GM12892 (cell line): ENCODE data around the gene ST7L.
A peak's percentile ranks its signal among the peaks of the same experiment; 100 is the strongest.

Source experiments
- DNase-seq: peaks from one replicate; pipeline ENCODE4 v3.0.0; 2011; ENCODE audit not compliant: insufficient read length
- FAIRE-seq: peaks from 2 replicates; lab custom pipeline; 2011; peaks lifted over from hg19 to GRCh38; lab: Jason Lieb, UNC
- POLR2A ChIP-seq: IDR thresholded peaks from 2 replicates; pipeline ENCODE4 v1.6.1; 2011; ENCODE audit warnings: low read depth, low read length, control low read depth
- POLR2AphosphoS5 ChIP-seq: IDR thresholded peaks from 2 replicates; pipeline ENCODE4 v1.6.1; 2011; ENCODE audit warnings: low read depth, low read length, control low read depth
- TAF1 ChIP-seq: IDR thresholded peaks from 2 replicates; pipeline ENCODE4 v1.6.1; 2011; ENCODE audit warnings: low read depth, mild to moderate bottlenecking, control low read depth, low read length, borderline replicate concordance

The ST7L gene

DNA sequence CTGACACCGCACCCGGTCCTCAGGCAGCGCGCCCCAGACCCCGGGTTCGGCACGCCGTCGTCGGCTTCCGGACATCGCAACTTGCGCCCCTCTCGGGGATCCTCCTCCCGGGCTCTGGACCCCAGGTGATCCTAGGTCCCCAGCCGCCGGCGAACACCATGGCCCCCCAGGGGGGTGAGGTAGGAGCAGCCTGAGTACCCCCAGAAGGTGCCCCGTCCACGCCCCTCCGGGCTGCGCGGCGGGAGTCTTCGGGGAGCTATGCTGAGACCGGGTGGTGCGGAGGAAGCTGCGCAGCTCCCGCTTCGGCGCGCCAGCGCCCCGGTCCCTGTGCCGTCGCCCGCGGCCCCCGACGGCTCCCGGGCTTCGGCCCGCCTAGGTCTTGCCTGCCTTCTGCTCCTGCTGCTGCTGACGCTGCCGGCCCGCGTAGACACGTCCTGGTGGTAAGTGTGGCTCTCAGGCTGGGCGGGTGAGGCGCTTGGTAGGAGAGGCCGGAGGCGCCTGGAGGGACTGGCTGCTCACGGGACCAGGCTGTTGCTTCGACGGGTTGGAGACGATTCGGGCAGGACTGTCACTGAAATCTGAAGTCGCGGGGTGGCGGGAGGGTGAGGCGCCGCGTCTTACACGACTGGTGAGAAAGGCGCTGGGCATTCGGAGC lies 109.8 kb downstream of the ST7L start:
- TF ChIP-seq TAF1 (no peak), POLR2AphosphoS5 (no peak), POLR2A (no peak)
- FAIRE-seq (no peak), DNase-seq (peak; percentile 38)

DNA sequence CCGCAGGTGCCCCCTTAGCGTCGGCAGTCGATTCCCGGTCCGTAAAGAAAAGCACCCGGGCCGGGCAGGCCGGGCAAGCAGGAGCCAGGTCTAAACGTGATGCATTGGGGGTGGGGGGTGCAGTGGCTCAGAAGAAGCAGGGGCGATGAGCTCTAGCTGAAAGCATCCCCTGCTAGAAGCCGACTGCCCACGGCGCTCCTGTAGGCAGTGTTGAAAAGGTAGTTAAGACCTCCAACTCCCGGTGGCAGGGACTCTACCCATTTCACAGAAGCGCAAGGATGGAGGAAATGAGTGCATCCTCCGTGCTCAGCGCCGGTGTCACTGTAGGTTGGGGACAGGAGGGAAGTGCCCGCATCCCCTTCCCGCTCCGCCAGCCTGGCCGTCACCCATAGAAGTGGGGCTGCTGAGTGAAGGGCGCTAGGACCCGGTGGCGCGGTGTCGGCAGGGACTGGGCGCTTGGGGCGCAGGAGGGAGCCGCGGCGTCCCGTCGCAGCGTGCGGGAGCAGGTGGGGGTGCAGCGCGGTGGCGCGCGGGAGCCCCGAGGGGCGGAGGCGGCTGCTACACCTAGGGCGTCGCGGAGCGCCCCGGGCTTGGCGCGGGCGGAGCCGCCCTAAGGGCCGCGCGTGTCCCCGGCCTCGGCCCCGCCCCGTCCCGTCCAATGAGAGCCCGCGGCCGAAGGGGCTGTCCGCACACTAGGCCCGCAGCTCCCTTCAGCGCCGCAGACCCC lies 110.5 kb downstream of the ST7L start, which contains the start of gene WNT2B:
Gene WNT2B, plus strand, starts transcription at position 688 of the 727 bp plus-strand sequence. CDS start 298 bp downstream, outside the sequence.
- FAIRE-seq (peak; percentile 5), DNase-seq (peak; percentile 66)
- no peak for TF ChIP-seq TAF1
- TF ChIP-seq POLR2A = no peak
- TF ChIP-seq POLR2AphosphoS5 = no peak

GRCh38 chr1:112507921-112508277 lies 111.0 kb downstream of the ST7L start:
- TF ChIP-seq POLR2A (no peak), POLR2AphosphoS5 (no peak), TAF1 (no peak)
- FAIRE-seq (no peak), DNase-seq (no peak)

DNA sequence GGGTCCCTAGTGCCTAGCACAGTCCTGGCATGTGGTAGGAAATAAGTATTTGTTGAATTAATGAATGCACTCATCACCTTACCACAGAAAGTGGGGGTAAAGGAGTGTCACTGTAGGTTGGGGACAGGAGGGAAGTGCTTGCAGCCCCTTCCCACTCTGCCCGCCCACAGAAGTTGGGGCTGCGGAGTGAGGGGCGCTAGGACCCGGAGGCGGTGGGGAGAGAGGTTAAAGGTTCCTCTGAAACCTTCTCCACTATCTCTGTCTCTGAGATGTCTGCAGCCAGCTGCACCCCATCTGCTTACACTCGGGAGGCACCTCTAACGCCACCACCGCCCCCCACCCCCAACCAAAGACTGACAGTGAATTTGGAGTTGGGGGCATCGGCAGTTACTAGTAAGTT lies 111.6 kb downstream of the ST7L start:
- no peak for FAIRE-seq

GRCh38 chr1:112506731-112507130 lies 112.2 kb downstream of the ST7L start:
- no peak for FAIRE-seq
- TF ChIP-seq POLR2A (no peak), POLR2AphosphoS5 (no peak), TAF1 (no peak)
- DNase-seq = no peak

More for the DNA sequence above, 111.6 kb downstream of the ST7L start:
- DNase-seq = no peak
- TF ChIP-seq TAF1 = no peak

DNA sequence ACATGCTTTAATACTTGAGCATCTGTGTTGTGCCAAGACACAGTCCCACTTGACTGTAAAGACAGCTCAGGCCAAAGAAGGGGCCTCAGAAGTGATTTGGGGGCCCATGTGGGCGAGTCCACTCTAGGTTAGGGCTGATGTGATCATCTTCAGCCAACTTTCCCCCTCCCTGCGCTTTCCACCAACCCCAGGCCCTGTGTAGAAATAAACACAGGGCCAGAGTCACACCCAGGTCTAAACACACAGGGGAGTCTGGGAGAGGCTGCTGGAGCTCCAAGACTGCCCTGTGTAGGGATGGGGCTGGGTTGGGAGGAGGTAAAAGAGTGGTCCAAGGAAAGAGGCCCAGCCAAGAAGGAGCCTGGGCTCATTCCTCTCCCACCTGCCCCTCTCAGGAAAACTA lies 112.6 kb downstream of the ST7L start:
- no peak for FAIRE-seq

GRCh38 chr1:112505878-112506277 lies 113.1 kb downstream of the ST7L start:
- no peak for FAIRE-seq

More for the DNA sequence above, 112.6 kb downstream of the ST7L start:
- no peak for DNase-seq
- TF ChIP-seq POLR2AphosphoS5 (no peak), POLR2A (no peak), TAF1 (no peak)

DNA sequence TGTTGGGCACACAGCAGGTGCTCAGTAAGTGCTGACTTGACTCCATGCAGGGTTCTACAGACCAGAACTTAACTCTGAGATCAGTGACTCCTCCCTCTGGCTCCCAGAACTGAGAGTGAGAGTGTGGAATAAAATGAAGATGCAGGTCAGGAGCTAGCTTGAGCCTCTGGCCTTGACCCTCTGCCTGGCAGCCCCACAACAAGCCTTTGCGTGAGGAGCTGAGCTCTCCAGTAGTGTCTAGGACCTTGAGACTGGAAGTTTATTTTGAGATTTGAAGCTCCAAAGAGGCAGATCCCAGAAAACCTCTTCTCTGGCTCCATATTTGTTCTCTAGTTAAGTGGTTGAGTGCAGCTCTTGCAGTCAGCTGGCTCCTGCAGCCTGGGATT lies 113.5 kb downstream of the ST7L start:
- TF ChIP-seq POLR2A = no peak
- TF ChIP-seq TAF1 = no peak
- no peak for TF ChIP-seq POLR2AphosphoS5
- FAIRE-seq (no peak), DNase-seq (no peak)

More at GRCh38 chr1:112505878-112506277, 113.1 kb downstream of the ST7L start:
- no peak for DNase-seq
- TF ChIP-seq POLR2A (no peak), POLR2AphosphoS5 (no peak), TAF1 (no peak)

- DNase-seq = no peak
- no peak for FAIRE-seq
- TF ChIP-seq TAF1 = no peak
- TF ChIP-seq POLR2A = no peak
- no peak for TF ChIP-seq POLR2AphosphoS5
Observed at GRCh38 chr1:112504661-112505399, 114.1 kb downstream of the ST7L start.

GRCh38 chr1:112504001-112504660 lies 114.8 kb downstream of the ST7L start:
- no peak for FAIRE-seq
- TF ChIP-seq TAF1 = no peak
- no peak for TF ChIP-seq POLR2A
- TF ChIP-seq POLR2AphosphoS5 = no peak
- no peak for DNase-seq

- DNase-seq = no peak
- FAIRE-seq = no peak
- no peak for TF ChIP-seq POLR2A
- TF ChIP-seq POLR2AphosphoS5 = no peak
- no peak for TF ChIP-seq TAF1
Observed at GRCh38 chr1:112502826-112503225, 116.1 kb downstream of the ST7L start.
